ENCODE results near the gene FAM170B.

Gene FAM170B

GRCh38 chr10:49168831-49169500 is 35.1 kb upstream of the FAM170B start:
- DNase-seq = no peak

- DNase-seq = no peak
Observed at GRCh38 chr10:49168171-49168540, 34.3 kb upstream of the FAM170B start.

GRCh38 chr10:49167425-49168170 is 33.8 kb upstream of the FAM170B start:
- no peak for DNase-seq

DNA sequence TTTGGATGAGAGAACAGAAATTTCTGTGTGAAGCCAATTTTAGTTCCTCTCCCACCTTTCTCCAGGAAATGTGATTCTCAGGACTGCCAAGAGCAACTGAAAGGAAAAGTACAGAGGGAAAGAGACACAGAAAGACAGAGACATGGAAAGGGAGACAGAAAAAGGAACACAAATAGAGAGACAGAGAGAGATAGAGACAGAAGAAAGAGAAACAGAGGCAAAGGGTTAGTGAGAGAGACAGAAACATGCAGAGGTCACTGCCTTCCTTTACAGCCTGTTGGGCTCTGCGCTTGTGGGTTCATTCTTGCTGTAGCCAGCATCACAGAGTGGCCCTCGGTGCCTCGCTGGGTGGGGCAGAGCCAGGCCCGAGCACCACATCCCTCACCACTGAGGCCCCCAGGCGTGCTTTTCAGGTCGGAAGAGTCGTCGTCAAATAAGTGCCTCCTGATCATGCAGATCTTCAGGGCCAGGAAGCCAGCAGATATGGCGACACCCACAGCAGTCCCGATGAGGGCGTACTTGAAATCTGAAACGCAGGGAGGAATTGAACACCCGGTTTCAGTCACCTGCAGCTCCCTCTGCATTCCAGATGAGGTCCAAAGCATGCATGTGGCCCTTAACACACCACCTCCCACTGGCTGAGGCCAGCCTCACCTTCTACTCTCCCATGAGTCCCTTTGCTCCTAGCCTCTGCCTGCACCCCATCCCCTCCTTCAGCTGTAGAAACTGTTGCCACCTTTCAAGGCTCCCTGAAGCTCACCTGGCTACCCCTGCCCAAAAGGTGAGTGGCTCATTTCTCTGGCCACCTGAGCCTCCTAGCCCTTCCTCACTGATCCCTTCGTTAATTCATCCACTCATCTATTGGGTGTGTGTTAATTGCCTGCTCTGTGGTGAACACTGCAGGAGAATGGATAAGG is 32.9 kb upstream of the FAM170B start:
- DNase-seq = no peak

DNA sequence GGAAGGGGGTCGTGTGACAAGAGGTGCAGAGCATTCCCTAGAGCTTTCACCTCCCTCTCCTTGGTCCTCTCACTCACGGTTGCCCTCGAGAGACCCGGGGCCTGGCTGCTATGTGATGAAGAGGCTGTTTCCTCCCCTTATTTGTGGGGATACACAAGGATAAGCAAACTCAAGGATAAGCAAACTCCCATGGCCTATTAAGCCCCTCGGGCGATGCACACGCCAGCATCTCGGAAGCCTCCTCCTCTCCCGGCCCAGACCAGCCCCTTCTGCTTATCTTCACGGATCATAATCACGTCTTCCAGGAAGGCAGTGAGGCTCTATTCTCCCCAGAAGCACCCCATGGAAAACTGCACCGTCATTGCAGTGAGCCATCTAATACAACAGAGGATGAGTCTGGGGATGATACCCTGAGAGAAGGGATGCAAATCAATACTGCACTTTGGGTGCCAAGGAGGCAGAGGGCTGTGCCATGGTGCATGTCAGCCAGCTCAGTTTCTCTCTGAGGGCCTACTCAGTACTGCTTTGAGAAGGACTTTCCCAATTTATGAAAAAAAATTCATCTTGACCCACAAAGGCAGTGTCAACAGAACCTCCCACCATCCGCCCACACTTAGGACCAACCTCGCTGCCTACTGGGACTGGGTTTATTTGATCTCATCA is 32.1 kb upstream of the FAM170B start:
- DNase-seq = no peak

GRCh38 chr10:49165259-49165658 is 31.4 kb upstream of the FAM170B start:
- no peak for DNase-seq

DNA sequence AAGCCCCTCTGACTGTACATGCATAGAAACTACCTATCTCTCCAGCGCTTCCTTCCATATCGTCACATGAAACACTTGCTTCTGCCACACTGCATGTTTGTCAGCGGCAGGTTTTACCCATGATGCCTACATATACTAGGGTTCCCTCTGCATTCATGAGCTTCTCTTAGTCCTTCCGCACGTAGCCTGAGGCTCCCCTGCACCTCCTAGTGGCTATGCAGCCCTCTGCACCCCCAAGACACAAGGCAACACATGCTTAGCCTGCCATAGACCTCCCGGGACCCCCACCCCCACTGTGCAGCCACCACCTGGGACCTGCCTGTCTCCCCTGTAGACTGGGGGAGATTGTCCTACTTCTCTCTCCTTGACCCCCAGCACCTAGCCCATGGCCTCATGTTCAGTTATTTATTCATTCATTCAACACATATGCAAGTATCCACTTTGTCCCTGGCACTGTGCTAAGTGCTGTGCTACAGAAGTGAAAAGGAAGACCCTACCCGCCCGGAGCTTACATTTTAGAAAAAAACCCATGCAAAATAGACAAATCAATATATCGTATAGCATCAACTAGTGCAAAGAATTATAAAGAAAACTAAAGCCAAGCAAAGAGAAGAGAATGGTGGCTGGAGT is 30.9 kb upstream of the FAM170B start:
- peak; percentile 25 to 59 for DNase-seq

DNA sequence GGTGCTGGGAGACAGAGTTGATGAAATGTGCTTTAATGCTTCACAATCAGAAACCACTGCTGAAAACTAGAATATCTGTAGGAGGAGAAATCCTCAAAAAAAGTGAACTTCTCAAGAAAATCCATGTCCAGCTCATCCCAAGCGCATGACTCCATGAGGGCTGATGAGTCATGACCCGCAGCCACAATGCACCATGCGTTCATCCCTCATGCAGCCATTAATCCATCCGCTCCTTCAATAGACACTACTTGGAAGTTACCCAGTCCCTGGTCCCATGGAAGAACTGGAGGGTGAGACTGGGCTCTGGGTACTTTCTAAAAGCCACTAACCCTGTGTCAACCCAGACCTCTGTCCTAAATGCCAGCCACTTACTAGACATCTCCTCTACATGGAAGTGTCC is 29.9 kb upstream of the FAM170B start:
- DNase-seq = no peak

- DNase-seq = no peak
Observed at GRCh38 chr10:49162761-49163310, 29.0 kb upstream of the FAM170B start.

- DNase-seq = no peak
Observed at GRCh38 chr10:49162063-49162462, 28.2 kb upstream of the FAM170B start.

DNA sequence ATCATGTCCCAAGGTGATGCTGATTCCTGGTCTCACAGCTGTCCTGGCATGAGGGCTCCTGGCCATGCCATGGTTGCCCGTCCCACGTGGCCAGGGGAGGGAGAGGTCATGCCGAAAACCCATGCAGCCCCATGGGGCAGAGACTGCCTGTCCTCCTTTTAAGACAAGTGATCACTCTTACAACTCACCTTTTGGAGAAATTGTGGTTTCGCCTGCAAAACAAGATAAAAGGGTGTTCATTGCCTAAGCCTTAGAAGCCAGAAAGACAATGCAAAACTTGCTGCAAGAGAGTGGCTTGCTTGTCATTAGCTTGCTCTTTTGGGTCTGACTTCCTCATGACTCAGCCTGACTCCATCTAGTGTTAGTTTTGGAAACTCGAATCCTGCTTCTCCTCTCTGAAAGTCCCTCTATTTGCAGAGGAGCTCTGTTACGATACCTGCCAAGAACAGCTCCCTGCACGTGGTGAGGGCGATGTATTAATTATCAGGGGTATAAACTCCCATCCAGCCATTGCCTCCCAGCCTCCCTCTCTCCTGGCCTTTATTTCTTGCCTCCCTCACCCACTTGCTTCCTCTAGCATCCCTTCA is 27.7 kb upstream of the FAM170B start:
- DNase-seq = no peak

GRCh38 chr10:49160814-49161213 is 27.0 kb upstream of the FAM170B start:
- DNase-seq = no peak

DNA sequence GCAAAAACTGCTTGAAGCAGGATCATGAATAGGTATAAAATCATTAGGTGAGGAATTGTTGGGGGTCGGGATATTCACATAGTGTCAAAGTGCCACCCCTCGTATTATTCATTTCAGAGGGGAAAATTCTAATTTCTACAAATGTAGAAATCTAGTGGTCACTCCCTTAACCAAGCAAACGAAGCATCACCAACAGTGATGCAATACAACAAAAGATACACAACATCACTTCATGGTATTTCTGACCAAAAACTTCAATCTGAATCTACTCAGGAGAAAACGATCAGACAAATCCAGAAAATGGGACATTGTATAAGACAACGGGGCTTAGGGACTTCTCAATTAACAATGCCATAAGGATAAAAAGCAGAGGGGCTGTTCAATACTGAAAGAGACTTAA is 26.3 kb upstream of the FAM170B start:
- no peak for DNase-seq

- no peak for DNase-seq
Observed at GRCh38 chr10:49158915-49159314, 25.1 kb upstream of the FAM170B start.

GRCh38 chr10:49158404-49158803 is 24.6 kb upstream of the FAM170B start:
- no peak for DNase-seq

DNA sequence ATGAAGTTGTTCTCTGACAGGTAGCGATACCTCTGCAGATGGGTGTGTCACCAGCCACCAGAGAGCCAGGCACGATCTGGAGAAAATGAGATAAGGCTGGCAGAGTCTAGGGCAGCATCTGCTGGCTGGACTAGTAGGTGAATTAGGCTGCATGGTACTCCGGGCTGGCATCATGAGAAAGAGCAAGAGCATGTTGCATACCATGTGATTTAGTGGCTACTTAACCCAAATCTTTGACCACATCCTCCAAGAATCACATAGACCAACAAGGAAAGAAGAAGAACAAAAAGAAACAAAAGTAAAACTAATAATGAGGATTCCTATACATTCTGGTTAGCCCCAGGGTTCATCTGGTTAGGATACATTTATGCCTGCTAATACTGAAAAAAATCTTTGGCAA is 23.4 kb upstream of the FAM170B start:
- no peak for DNase-seq

DNA sequence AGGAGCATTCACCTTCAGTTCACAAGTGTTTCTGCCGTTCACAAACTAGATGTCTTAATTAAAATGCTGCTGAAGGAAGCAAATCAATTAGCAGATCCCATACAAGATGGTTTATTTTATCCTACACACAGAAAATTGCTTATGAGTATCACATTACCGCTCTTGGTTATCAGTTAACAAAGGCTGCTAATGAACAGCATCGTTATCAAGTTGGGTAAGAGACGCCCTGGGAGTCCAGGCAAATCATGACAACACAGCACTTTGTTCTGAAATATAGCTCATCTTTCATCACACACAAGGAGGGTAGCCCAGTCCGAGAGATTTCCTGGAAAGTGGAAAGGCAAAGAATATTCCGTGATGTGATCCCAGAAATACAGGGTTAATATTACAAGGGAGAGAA is 20.8 kb upstream of the FAM170B start:
- DNase-seq = no peak

DNA sequence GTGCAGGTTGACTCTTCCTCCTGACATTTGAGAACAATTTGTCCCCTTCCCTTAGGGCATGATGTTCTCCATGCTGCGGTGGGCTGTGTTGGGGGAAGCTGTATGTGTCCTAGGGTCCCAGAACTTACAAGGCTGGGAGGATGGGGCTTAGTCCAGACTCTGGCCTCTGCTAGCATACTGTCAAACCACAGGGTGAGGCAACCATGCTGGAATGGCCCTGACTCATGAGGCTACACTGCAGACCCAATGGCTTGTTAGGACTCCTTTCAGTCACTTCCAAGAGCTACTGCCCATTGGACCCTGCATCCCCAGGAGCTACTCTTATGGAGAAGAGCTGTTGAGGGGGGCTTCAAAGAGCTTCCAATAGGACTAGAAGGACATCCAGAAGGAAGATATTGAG is 20.1 kb upstream of the FAM170B start:
- DNase-seq = no peak

- no peak for DNase-seq
Observed at GRCh38 chr10:49153115-49153514, 19.3 kb upstream of the FAM170B start.

GRCh38 chr10:49152663-49153062 is 18.8 kb upstream of the FAM170B start:
- no peak for DNase-seq

- no peak for DNase-seq
Observed at GRCh38 chr10:49152037-49152436, 18.2 kb upstream of the FAM170B start.

GRCh38 chr10:49151481-49151880 is 17.7 kb upstream of the FAM170B start:
- no peak for DNase-seq
